Skeletal muscle tissue (tissue), 4 donors: Measurements from ENCODE around the gene ZNG1B. TPM values are rescaled to one million over a fixed set of nuclear protein-coding genes. Genes with fewer than 3 reads are reported as not detected.
"Not testable (repeated sequence)": the region's sequence is repeated elsewhere in the genome, so short reads cannot be mapped to it uniquely, and the experiment has no call there.

ENCODE experiments used
- H3K27ac ChIP-seq: one replicate; pipeline ENCODE4 v1.7.0; 2013; ENCODE audit warnings: mild to moderate bottlenecking, low read depth, low read length, inconsistent platforms
- H3K27me3 ChIP-seq, 3 donors: one replicate each; pipeline ENCODE4 v1.7.0; 2013; ENCODE audit warnings: low read length in 3 of 3; ENCODE audit not compliant: control insufficient read depth in 3 of 3, insufficient read depth in 3 of 3
- H3K36me3 ChIP-seq, 3 donors: one replicate each; pipeline ENCODE4 v1.7.0; 2013; ENCODE audit warnings: low read length in 3 of 3; ENCODE audit not compliant: control insufficient read depth in 3 of 3, insufficient read depth in 3 of 3
- H3K4me1 ChIP-seq, 3 donors: one replicate each; pipeline ENCODE4 v1.7.0; 2013; ENCODE audit warnings: low read length in 3 of 3, mild to moderate bottlenecking in 3 of 3; ENCODE audit not compliant: control insufficient read depth in 3 of 3, insufficient read depth in 3 of 3
- H3K4me3 ChIP-seq, 3 donors: one replicate each; pipeline ENCODE4 v1.7.0; 2013; ENCODE audit warnings: low read length in 3 of 3
- H3K9ac ChIP-seq, 3 donors: one replicate each; pipeline ENCODE4 v1.7.0; 2013; ENCODE audit warnings: low read length in 3 of 3, mild to moderate bottlenecking in 3 of 3, moderate library complexity in 2 of 3, low read depth in 1 of 3
- H3K9me3 ChIP-seq, 3 donors: one replicate each; pipeline ENCODE4 v1.7.0; 2013; ENCODE audit warnings: low read length in 3 of 3; ENCODE audit not compliant: control insufficient read depth in 3 of 3
- total RNA-seq: library from RNA; depleted of rRNA; stranded (reverse); fragments of >200 nt; gene quantifications from one replicate; pipeline ENCODE4 v1.2.3, GENCODE V29; 2014
- donor health status: Osteomylitis.

Gene ZNG1B
- total RNA-seq, 1 donor from 2014 or later: 19.8 TPM

DNA sequence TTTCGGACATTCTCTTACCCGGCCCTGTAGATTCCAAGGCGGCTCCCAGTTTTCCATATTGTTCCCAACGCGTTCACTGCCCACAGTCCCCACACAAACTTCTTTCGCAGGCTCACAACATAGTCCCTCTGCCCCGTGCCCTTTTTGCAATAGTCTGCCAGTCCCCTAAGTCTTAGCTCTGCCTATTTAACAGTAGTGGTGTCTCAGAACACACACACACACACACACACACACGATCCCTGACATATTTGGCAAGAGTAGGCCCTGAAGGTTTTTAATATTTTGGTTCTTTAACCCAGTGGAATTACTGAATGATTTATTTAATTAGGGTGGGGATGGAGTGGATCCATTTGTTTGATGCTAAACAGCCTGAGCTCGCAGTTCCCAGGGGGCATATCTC lies 105.0 kb downstream of the ZNG1B start:
- not testable (repeated sequence) for H3K9me3 ChIP-seq, H3K36me3 ChIP-seq, H3K4me3 ChIP-seq, H3K9ac ChIP-seq, H3K27me3 ChIP-seq, H3K4me1 ChIP-seq, H3K27ac ChIP-seq

Other genes with a start within 250 kb of the ZNG1B start
- gene PAX8, start 158.8 kb upstream of the ZNG1B start, total RNA-seq: not detected
- gene FOXD4L1, start 61.0 kb downstream of the ZNG1B start, total RNA-seq: not detected
- 8.9 TPM for gene RABL2A, start 189.6 kb downstream of the ZNG1B start, total RNA-seq